GM23338 (cell line): ENCODE data around the gene SERAC1. TPM values are rescaled to one million over a fixed set of nuclear protein-coding genes. Genes with fewer than 3 reads are reported as not detected.

Experiments
- ATAC-seq: fragments of 200-7000 bp; cut with Tn5 transposase; 3 replicates; pipeline ENCODE4 v1.9.1; 2020
- DNase-seq: peaks from one replicate; pipeline ENCODE4 v3.0.0-alpha.2; 2015; ENCODE audit warnings: low spot score
- H2AFZ ChIP-seq: fragments of 200-600 bp; sonication (generic); 2 replicates; pipeline ENCODE4 v1.8.0; 2016; ENCODE audit warnings: antibody characterized with exemption, mild to moderate bottlenecking, moderate library complexity
- H3F3A ChIP-seq: fragments of 200-600 bp; sonication (generic); replicated peaks from 2 replicates; pipeline ENCODE4 v1.8.0; 2017; ENCODE audit warnings: antibody characterized with exemption, mixed run types, low read depth
- H3K27ac ChIP-seq: fragments of 200-600 bp; sonication (generic); 2 replicates; pipeline ENCODE4 v1.6.1; 2016; ENCODE audit warnings: low read depth
- H3K27me3 ChIP-seq: fragments of 200-600 bp; sonication (generic); 2 replicates; pipeline ENCODE4 v1.8.0; 2016; ENCODE audit warnings: mild to moderate bottlenecking, mixed run types, moderate library complexity; ENCODE audit not compliant: insufficient read depth
- H3K36me3 ChIP-seq: fragments of 200-600 bp; sonication (generic); 2 replicates; pipeline ENCODE4 v1.8.0; 2016; ENCODE audit warnings: mild to moderate bottlenecking; ENCODE audit not compliant: insufficient read depth
- H3K4me1 ChIP-seq: fragments of 200-600 bp; sonication (generic); 2 replicates; pipeline ENCODE4 v1.8.0; 2016; ENCODE audit warnings: mild to moderate bottlenecking, moderate library complexity; ENCODE audit not compliant: insufficient read depth
- H3K4me2 ChIP-seq: fragments of 200-600 bp; sonication (generic); 2 replicates; pipeline ENCODE4 v1.7.1; 2017; ENCODE audit warnings: mixed run types
- H3K4me3 ChIP-seq: fragments of 200-600 bp; sonication (generic); 2 replicates; pipeline ENCODE4 v1.6.1; 2016; ENCODE audit warnings: mixed run types
- H3K79me2 ChIP-seq: fragments of 200-600 bp; sonication (generic); replicated peaks from 2 replicates; pipeline ENCODE4 v1.8.0; 2017; ENCODE audit warnings: mild to moderate bottlenecking; ENCODE audit not compliant: insufficient read depth
- H3K9me2 ChIP-seq: fragments of 200-600 bp; sonication (generic); 2 replicates; pipeline ENCODE4 v1.8.0; 2017; ENCODE audit not compliant: insufficient read depth
- H4K20me1 ChIP-seq: fragments of 200-600 bp; sonication (generic); replicated peaks from 2 replicates; pipeline ENCODE4 v1.8.0; 2017; ENCODE audit warnings: mild to moderate bottlenecking; ENCODE audit not compliant: insufficient read depth
- H3K27ac Mint-ChIP-seq: 2 replicates; pipeline ENCODE4 v1.8.0; 2020; ENCODE audit warnings: inconsistent platforms, mild to moderate bottlenecking, moderate library complexity, mixed read lengths
- H3K27me3 Mint-ChIP-seq: 3 replicates; pipeline ENCODE4 v1.8.0; 2022; ENCODE audit warnings: low read depth, mild to moderate bottlenecking, moderate library complexity, mixed read lengths, inconsistent platforms; ENCODE audit not compliant: insufficient read depth, poor library complexity
- H3K36me3 Mint-ChIP-seq: 3 replicates; pipeline ENCODE4 v1.8.0; 2021; ENCODE audit warnings: low read depth, mild to moderate bottlenecking, inconsistent platforms, moderate library complexity, mixed read lengths
- H3K4me1 Mint-ChIP-seq: 3 replicates; pipeline ENCODE4 v1.8.0; 2020; ENCODE audit warnings: mild to moderate bottlenecking, inconsistent platforms, mixed read lengths
- H3K4me3 Mint-ChIP-seq: 3 replicates; pipeline ENCODE4 v1.8.0; 2021; ENCODE audit warnings: moderate library complexity, mild to moderate bottlenecking, inconsistent platforms, mixed read lengths
- H3K9me3 Mint-ChIP-seq: 3 replicates; pipeline ENCODE4 v1.8.0; 2020; ENCODE audit warnings: moderate library complexity, mild to moderate bottlenecking, inconsistent platforms, mixed read lengths
- CREB1 ChIP-seq: fragments of 250-450 bp; sonication (Bioruptor Pico); IDR thresholded peaks from 2 replicates; pipeline ENCODE4 v1.5.0; 2020; ENCODE audit warnings: low read depth, mild to moderate bottlenecking, moderate library complexity
- ETS1 ChIP-seq: IDR thresholded peaks from 2 replicates; pipeline ENCODE4 v1.6.1; 2016; ENCODE audit warnings: antibody characterized with exemption
- EZH2 ChIP-seq: fragments of 200-600 bp; sonication (generic); IDR thresholded peaks from one replicate; pipeline ENCODE4 v1.8.0; 2017; ENCODE audit warnings: antibody characterized with exemption, mild to moderate bottlenecking, low read depth; ENCODE audit not compliant: unreplicated experiment
- EZH2phosphoT487 ChIP-seq: fragments of 200-600 bp; sonication (generic); IDR thresholded peaks from one replicate; pipeline ENCODE4 v1.8.1; 2018; ENCODE audit warnings: antibody characterized with exemption; ENCODE audit not compliant: unreplicated experiment
- JUNB ChIP-seq: IDR thresholded peaks from one replicate; pipeline ENCODE4 v1.6.1; 2016; ENCODE audit warnings: antibody characterized with exemption; ENCODE audit not compliant: unreplicated experiment
- POLR2AphosphoS5 ChIP-seq: IDR thresholded peaks from 2 replicates; pipeline ENCODE4 v1.6.1; 2016; ENCODE audit warnings: antibody characterized with exemption, low read depth
- REST ChIP-seq: IDR thresholded peaks from one replicate; pipeline ENCODE4 v1.6.1; 2018; ENCODE audit warnings: antibody characterized with exemption; ENCODE audit not compliant: unreplicated experiment
- STAT1 ChIP-seq: IDR thresholded peaks from one replicate; pipeline ENCODE4 v1.6.1; 2016; ENCODE audit warnings: antibody characterized with exemption; ENCODE audit not compliant: unreplicated experiment
- ZNF114 ChIP-seq: fragments of 250-450 bp; sonication (Bioruptor Pico); IDR thresholded peaks from 2 replicates; pipeline ENCODE4 v1.5.0; 2020; ENCODE audit warnings: mild to moderate bottlenecking, moderate library complexity
- ZNF331 ChIP-seq: fragments of 250-450 bp; sonication (Bioruptor Pico); IDR thresholded peaks from 2 replicates; pipeline ENCODE4 v1.5.0; 2020; ENCODE audit warnings: low read depth, mild to moderate bottlenecking, moderate library complexity
- ZNF462 ChIP-seq: fragments of 250-450 bp; sonication (Bioruptor Pico); IDR thresholded peaks from 2 replicates; pipeline ENCODE4 v1.5.0; 2020; ENCODE audit warnings: mild to moderate bottlenecking, moderate library complexity
- polyA plus RNA-seq: library from polyadenylated mRNA; unstranded; fragments of >200 nt; fragmentation: Nextera tagmentation; extraction: Ambion mirVana; gene quantifications from 2 replicates; pipeline ENCODE4 v1.2.1, GENCODE V29; 2016
- total RNA-seq: library from RNA; depleted of rRNA; stranded (reverse); fragments of >200 nt; shearing (Covaris generic); gene quantifications from 2 replicates; pipeline ENCODE4 v1.2.3, GENCODE V29; 2014

Gene SERAC1
- total and polyA plus RNA-seq, 2 experiments from 2014 or later: 5.1 to 8.4 TPM

GRCh38 chr6:158104696-158105095 is 63.4 kb downstream of the SERAC1 start (continued):
- TF ChIP-seq REST (no peak), ZNF114 (CRISPR knock-in tag) (no peak), EZH2 (no peak)

DNA sequence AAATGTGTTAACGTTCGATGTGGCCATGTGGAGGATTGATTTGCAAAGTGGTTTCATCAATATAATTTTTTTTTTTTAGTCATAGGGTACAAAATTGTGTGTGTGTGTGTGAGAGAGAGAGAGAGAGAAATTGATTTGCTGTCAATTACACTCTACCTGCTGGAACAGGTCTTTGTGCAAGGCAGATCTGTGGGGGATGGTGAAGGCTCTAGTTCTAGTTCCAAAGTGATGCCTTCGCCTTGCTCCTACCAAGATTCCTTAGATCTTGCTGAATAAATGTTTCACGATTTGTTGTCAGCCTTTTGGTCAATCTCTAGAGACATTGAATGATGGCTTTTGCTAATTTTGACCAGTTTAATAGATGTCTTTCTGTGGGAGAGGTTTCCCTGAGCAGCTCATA is 64.8 kb downstream of the SERAC1 start:
- H3K4me1 Mint-ChIP-seq: no peaks in the 10 kb centered on the region
- H3K27me3 Mint-ChIP-seq: no peaks in the 10 kb centered on the region
- Histone ChIP-seq H3K9me2 (no peaks in the 10 kb centered on the region), H3K4me3 (no peak overlapping the region), H3K27me3 (no peaks in the 10 kb centered on the region), H3F3A (no peaks in the 10 kb centered on the region), H3K27ac (no peak overlapping the region), H3K79me2 (no peaks in the 10 kb centered on the region), H3K4me2 (no peak overlapping the region), H3K4me1 (no peaks in the 10 kb centered on the region), H3K36me3 (no peaks in the 10 kb centered on the region), H4K20me1 (no peaks in the 10 kb centered on the region), H2AFZ (no peak overlapping the region)
- ATAC-seq (no peak), DNase-seq (no peak)
- H3K36me3 Mint-ChIP-seq: no peaks in the 10 kb centered on the region
- H3K4me3 Mint-ChIP-seq: no peak overlapping the region
- H3K27ac Mint-ChIP-seq: no peak overlapping the region
- H3K9me3 Mint-ChIP-seq: no peaks in the 10 kb centered on the region
- TF ChIP-seq ZNF114 (CRISPR knock-in tag) (no peak), ETS1 (no peak), JUNB (no peak), POLR2AphosphoS5 (no peak), CREB1 (CRISPR knock-in tag) (no peak), EZH2 (no peak), ZNF331 (no peak), STAT1 (no peak), ZNF462 (CRISPR knock-in tag) (no peak), EZH2phosphoT487 (no peak), REST (no peak)
